Measurements from ENCODE around the gene FRA10AC1.
A peak's percentile ranks its signal among the peaks of the same experiment; 100 is the strongest.

FRA10AC1 gene

GRCh38 chr10:93702210-93703001 is at the start of gene FRA10AC1:
Gene FRA10AC1 (minus strand): TSS chr10:93702592. CDS start chr10:93700106, 2,486 bp downstream.
- peak; percentile 71 for DNase-seq

GRCh38 chr10:93751832-93752231 is 49.4 kb upstream of the FRA10AC1 start:
- no peak for DNase-seq

- no peak for DNase-seq
Observed at GRCh38 chr10:93751124-93751523, 48.7 kb upstream of the FRA10AC1 start.

- DNase-seq = no peak
Observed at GRCh38 chr10:93749218-93749799, 46.9 kb upstream of the FRA10AC1 start.

- DNase-seq = peak; percentile 21
Observed at GRCh38 chr10:93746844-93747284, 44.5 kb upstream of the FRA10AC1 start.

GRCh38 chr10:93745408-93746065 is 43.1 kb upstream of the FRA10AC1 start:
- no peak for DNase-seq

- DNase-seq = no peak
Observed at GRCh38 chr10:93742633-93743349, 40.4 kb upstream of the FRA10AC1 start.

- no peak for DNase-seq
Observed at GRCh38 chr10:93741367-93741766, 39.0 kb upstream of the FRA10AC1 start.

- no peak for DNase-seq
Observed at GRCh38 chr10:93726024-93726423, 23.6 kb upstream of the FRA10AC1 start.

- no peak for DNase-seq
Observed at GRCh38 chr10:93723153-93723552, 20.8 kb upstream of the FRA10AC1 start.

GRCh38 chr10:93722550-93722949 is 20.2 kb upstream of the FRA10AC1 start:
- DNase-seq = no peak

GRCh38 chr10:93719901-93720300 is 17.5 kb upstream of the FRA10AC1 start:
- DNase-seq = no peak

- DNase-seq = no peak
Observed at GRCh38 chr10:93718937-93719725, 16.7 kb upstream of the FRA10AC1 start.

- no peak for DNase-seq
Observed at GRCh38 chr10:93716766-93717165, 14.4 kb upstream of the FRA10AC1 start.

GRCh38 chr10:93715345-93715744 is 13.0 kb upstream of the FRA10AC1 start:
- DNase-seq = no peak

- DNase-seq = no peak
Observed at GRCh38 chr10:93712593-93712992, 10.2 kb upstream of the FRA10AC1 start.

GRCh38 chr10:93711891-93712290 is 9.5 kb upstream of the FRA10AC1 start:
- no peak for DNase-seq

- DNase-seq = no peak
Observed at GRCh38 chr10:93710333-93710909, 8.0 kb upstream of the FRA10AC1 start.

GRCh38 chr10:93707623-93708022 is 5.2 kb upstream of the FRA10AC1 start:
- DNase-seq = no peak

- no peak for DNase-seq
Observed at GRCh38 chr10:93704451-93704850, 2.1 kb upstream of the FRA10AC1 start.

GRCh38 chr10:93703841-93704240 is 1.4 kb upstream of the FRA10AC1 start:
- DNase-seq = no peak

GRCh38 chr10:93703066-93703465 is 674 bp upstream of the FRA10AC1 start:
- peak; percentile 43 for DNase-seq

Measured in NCI-H526 treated with DMSO at 0.1 percent for 48 hours (cell line).